Breast epithelium (tissue), 3 donors: ENCODE measurements around the gene BST1.

Experiments
- POLR2A ChIP-seq: fragments of 450-650 bp; IDR thresholded peaks from one replicate; pipeline ENCODE4 v1.6.1; 2016; ENCODE audit warnings: antibody characterized with exemption, mild to moderate bottlenecking, moderate library complexity
- POLR2AphosphoS5 ChIP-seq, 3 donors: sonication (generic); formaldehyde crosslinking; IDR thresholded peaks; one replicate each; pipeline ENCODE4 v1.6.1; 2017; ENCODE audit warnings: antibody characterized with exemption in 3 of 3

DNA sequence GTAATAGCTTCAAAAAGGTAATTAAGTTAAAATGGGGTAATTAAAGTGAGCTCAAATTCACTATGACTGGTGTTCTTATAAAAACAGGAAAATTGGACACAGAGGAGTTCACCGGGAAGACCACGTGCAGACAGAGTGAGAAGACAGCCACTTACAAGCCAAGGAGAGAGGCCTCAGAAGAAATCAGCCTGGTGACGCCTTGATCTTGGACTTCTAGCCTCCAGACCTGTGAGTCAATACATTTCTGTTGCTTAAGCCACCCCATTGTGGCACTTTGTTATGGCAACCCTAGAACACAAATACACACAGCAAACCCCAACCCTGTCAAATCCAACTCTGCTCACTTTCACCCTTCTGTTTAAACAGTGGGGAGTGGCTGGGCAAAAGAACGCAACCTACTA lies 71.2 kb downstream of the BST1 start:
- no peak for TF ChIP-seq POLR2AphosphoS5 (IDR thresholded peaks at IDR 0.05)
- TF ChIP-seq POLR2A: no peak
